IMR-90 (cell line): ENCODE data around the gene RGS19.

Source experiments
- CTCF ChIP-seq: conservative IDR thresholded peaks from 2 replicates; pipeline ENCODE4 v1.5.1; 2012; ENCODE audit warnings: mild to moderate bottlenecking, low read depth, low read length, improper control_type of control experiment
- USF2 ChIP-seq: fragments of 150-350 bp; IDR thresholded peaks from 2 replicates; pipeline ENCODE4 v1.6.1; 2017; ENCODE audit warnings: mild to moderate bottlenecking, antibody characterized with exemption, low read length, low read depth

GRCh38 chr20:64024141-64024990 lies 55.0 kb downstream of the RGS19 start:
- TF ChIP-seq CTCF (no peak), USF2 (no peak)
